Thymus (tissue), 11 donors: ENCODE data around the gene SNX33. TPM values are rescaled to one million over a fixed set of nuclear protein-coding genes. Genes with fewer than 3 reads are reported as not detected.
"Not testable (repeated sequence)": the region's sequence is repeated elsewhere in the genome, so short reads cannot be mapped to it uniquely, and the experiment has no call there.

Experiments used
- DNase-seq, 9 donors: peaks; one replicate each; pipeline ENCODE4 v3.0.0-alpha.2; 2013; ENCODE audit warnings: low spot score in 9 of 9, low read depth in 6 of 9, missing footprints in 1 of 9
- H3K27ac ChIP-seq, 2 donors: one replicate each; pipeline ENCODE4 v1.5.1; 2013; ENCODE audit warnings: control low read depth in 1 of 2, low read depth in 1 of 2, low read length in 1 of 2, mild to moderate bottlenecking in 1 of 2, moderate library complexity in 1 of 2
- H3K27me3 ChIP-seq, 2 donors: one replicate each; pipeline ENCODE4 v1.5.1; 2013; ENCODE audit warnings: low read length in 1 of 2; ENCODE audit not compliant: control insufficient read depth in 2 of 2, insufficient read depth in 1 of 2
- H3K36me3 ChIP-seq, 2 donors: one replicate each; pipeline ENCODE4 v1.5.1; 2013; ENCODE audit warnings: low read length in 1 of 2, mild to moderate bottlenecking in 1 of 2, moderate library complexity in 1 of 2; ENCODE audit not compliant: control insufficient read depth in 2 of 2, insufficient read depth in 2 of 2
- H3K4me1 ChIP-seq, 2 donors: one replicate each; pipeline ENCODE4 v1.5.1; 2013; ENCODE audit warnings: low read length in 2 of 2; ENCODE audit not compliant: control insufficient read depth in 2 of 2, insufficient read depth in 2 of 2
- H3K4me3 ChIP-seq, 2 donors: one replicate each; pipeline ENCODE4 v1.5.1; 2013; ENCODE audit warnings: low read length in 2 of 2, control low read depth in 1 of 2, mild to moderate bottlenecking in 1 of 2
- H3K9me3 ChIP-seq, 2 donors: one replicate each; pipeline ENCODE4 v1.5.1; 2013; ENCODE audit warnings: low read length in 1 of 2, mild to moderate bottlenecking in 1 of 2; ENCODE audit not compliant: control insufficient read depth in 2 of 2, insufficient read depth in 1 of 2
- WGBS: extraction: QIAGEN DNeasy Blood & Tissue Kit; methylation state at CpG from one replicate; pipeline ENCODE4 v1.1.7; 2013; 5-methylcytosine and 5-hydroxymethylcytosine counted together
- polyA plus RNA-seq: library from polyadenylated mRNA; stranded (reverse); fragments of 200-250 nt; gene quantifications from one replicate; pipeline ENCODE4 v1.2.3, GENCODE V29; 2013
- total RNA-seq: library from RNA; stranded (reverse); fragments of 120-200 nt; gene quantifications from one replicate; pipeline ENCODE4 v1.2.4, GENCODE V29; 2013
- donor health status: healthy.

Gene SNX33
- total and polyA plus RNA-seq, 2 donors = 4.3 to 11.3 TPM

DNA sequence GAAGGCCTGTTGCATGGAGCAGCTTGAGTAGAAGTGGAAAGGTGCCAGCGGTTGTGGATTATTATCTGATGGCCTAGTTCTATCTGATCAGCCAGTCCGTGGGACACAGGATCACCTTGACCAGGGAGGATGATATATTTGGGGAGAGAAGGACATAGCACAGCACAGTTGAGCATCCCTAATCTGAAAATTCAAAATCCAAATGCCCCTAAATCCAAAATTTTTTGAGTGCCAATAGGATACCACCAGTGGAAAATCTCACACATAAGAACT, 58.9 kb downstream of the SNX33 start:
- H3K36me3 ChIP-seq = no peaks in the 10 kb centered on the region
- no peaks in the 10 kb centered on the region for H3K9me3 ChIP-seq
- H3K27me3 ChIP-seq = peaks cover 0 to 3% of the 10 kb centered on the region in 2 donors
- no peak overlapping the region for H3K4me3 ChIP-seq
- WGBS = 95% methylated on average over 2 of the region's 2 CpGs
- H3K27ac ChIP-seq = no peak overlapping the region
- no peak for DNase-seq
- no peaks in the 10 kb centered on the region for H3K4me1 ChIP-seq

DNA sequence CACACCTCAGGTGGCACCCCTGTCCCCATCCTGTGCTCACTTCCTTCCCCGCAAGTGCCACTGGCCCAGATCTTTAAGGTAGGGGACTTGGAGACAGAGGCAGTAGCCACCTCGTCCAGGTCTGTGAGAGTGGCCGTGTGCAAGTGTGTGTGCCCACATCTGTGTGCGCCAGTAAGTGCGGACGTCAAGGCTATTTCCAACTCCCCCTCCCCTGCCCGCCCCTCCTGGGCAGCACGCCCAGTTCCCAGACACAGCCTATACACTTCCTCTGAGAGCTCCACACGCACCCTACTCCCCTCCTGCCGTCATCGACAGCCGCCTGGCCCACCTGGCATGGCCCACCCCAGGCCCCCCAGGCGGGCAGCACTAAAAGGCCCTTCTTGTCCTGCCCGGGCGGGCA, 61.7 kb downstream of the SNX33 start:
- H3K27me3 ChIP-seq = peaks cover 6 to 30% of the 10 kb centered on the region in 2 donors
- WGBS = 78% methylated on average over 13 of the region's 15 CpGs
- not testable (repeated sequence) for H3K4me3 ChIP-seq, H3K4me1 ChIP-seq, H3K27ac ChIP-seq, H3K9me3 ChIP-seq, DNase-seq, H3K36me3 ChIP-seq

DNA sequence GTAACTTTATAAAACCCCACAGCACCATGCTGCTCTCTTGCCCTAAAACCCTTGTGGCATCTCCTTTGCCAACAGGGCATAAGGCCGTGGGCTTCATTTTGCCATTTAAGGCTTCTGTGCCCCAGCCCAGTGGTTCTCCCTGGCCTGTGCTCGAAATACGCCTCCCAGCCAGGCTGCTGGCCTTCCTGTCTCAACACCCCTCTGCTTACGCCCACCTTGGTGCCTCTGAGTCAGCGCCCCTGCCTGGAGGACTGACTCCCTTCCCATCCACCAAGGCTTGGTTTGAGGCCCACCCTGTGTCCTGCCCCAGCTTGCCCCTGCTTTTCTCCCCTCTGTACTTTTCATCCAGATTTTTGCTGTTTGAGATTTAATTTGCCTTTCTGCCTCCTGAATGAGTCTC, 63.2 kb downstream of the SNX33 start:
- not testable (repeated sequence) for H3K27ac ChIP-seq, H3K9me3 ChIP-seq, DNase-seq, H3K4me3 ChIP-seq, H3K4me1 ChIP-seq, H3K36me3 ChIP-seq
- 96% methylated on average over 5 of the region's 5 CpGs for WGBS
- H3K27me3 ChIP-seq = peaks cover 6 to 30% of the 10 kb centered on the region in 2 donors

DNA sequence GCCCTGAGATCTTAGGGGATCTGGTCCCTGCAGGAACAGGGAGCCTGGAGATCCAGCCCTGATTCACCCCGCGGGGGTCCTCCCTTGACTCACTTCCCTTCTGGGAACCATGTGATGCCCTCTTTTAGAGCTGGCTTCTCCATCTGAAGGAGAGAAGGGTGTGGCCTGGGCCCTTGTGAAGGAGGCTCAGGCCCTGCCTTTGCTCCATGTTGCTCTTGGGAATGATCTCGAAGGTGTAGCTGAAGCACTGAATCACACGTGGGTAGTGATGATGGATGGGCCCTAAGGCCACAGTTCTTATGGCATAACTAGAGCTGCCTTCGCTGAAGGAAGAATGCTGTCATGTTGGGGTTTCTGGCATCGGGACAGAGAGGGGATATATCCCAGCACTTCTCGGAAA, 63.8 kb downstream of the SNX33 start:
- not testable (repeated sequence) for H3K4me3 ChIP-seq, H3K27ac ChIP-seq, H3K4me1 ChIP-seq, H3K9me3 ChIP-seq, DNase-seq, H3K36me3 ChIP-seq
- 84% methylated on average over 7 of the region's 7 CpGs for WGBS
- H3K27me3 ChIP-seq = peaks cover 6 to 30% of the 10 kb centered on the region in 2 donors

Other genes starting within 250 kb of the SNX33 start
- 23.6 TPM for gene SIN3A, start 196.2 kb upstream of the SNX33 start, total RNA-seq
- gene SIN3A, start 196.2 kb upstream of the SNX33 start, polyA plus RNA-seq = 18.4 TPM
- gene PTPN9, start 68.6 kb upstream of the SNX33 start, total RNA-seq = 12.1 TPM
- 12.3 TPM for gene PTPN9, start 68.6 kb upstream of the SNX33 start, polyA plus RNA-seq
- gene SNUPN, start 22.2 kb upstream of the SNX33 start, total RNA-seq = 26.7 TPM
- 22.2 TPM for gene SNUPN, start 22.2 kb upstream of the SNX33 start, polyA plus RNA-seq
- 81.5 TPM for gene IMP3, start 7.7 kb upstream of the SNX33 start, total RNA-seq
- 97.3 TPM for gene IMP3, start 7.7 kb upstream of the SNX33 start, polyA plus RNA-seq
- gene CSPG4, start 64.9 kb downstream of the SNX33 start, total RNA-seq = 1.5 TPM
- gene CSPG4, start 64.9 kb downstream of the SNX33 start, polyA plus RNA-seq = 4.9 TPM
- 24.2 TPM for gene UBE2Q2, start 195.5 kb downstream of the SNX33 start, total RNA-seq
- gene UBE2Q2, start 195.5 kb downstream of the SNX33 start, polyA plus RNA-seq = 56.5 TPM